ENCODE data around the gene EYA3.
A peak's percentile ranks its signal among the peaks of the same experiment; 100 is the strongest.

The EYA3 gene

DNA sequence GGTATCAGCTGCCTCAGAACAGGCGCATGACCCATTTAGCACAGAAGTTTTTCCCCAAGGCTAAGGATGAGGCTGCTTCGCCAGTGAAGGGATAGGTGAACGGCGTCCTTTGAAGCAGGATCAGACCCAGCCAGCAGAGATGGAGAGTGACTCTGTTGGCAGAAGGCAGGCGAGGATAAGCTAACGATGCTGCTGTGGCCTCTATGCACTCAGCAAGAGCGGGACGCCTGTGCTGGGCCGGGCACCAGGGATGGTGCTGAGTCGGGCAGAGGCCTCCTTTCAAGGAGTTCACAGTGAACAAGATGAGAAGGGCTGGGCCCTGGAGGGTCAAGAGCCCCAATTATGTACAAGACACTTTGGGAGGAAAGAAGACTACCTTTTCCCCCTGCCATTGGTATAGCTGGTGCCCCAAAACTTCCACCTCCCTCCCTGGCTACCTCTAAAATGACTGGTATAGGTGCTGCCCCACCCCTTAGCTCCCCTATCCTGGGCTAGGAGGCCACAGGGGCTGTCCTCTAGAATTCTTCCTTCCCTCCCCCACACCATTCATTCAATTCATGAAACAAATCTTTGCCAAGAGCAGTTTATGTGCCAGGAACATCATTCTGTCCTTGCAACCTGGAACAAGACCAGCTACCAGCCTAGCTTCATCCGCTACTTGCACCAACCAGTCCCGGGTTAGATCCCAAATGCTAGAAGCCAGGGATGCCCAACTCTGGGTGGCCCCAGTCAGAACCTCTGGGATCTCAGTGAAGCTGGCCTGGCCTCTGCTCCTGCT, 121.1 kb downstream of the EYA3 start:
- TF ChIP-seq, protein P1, sequence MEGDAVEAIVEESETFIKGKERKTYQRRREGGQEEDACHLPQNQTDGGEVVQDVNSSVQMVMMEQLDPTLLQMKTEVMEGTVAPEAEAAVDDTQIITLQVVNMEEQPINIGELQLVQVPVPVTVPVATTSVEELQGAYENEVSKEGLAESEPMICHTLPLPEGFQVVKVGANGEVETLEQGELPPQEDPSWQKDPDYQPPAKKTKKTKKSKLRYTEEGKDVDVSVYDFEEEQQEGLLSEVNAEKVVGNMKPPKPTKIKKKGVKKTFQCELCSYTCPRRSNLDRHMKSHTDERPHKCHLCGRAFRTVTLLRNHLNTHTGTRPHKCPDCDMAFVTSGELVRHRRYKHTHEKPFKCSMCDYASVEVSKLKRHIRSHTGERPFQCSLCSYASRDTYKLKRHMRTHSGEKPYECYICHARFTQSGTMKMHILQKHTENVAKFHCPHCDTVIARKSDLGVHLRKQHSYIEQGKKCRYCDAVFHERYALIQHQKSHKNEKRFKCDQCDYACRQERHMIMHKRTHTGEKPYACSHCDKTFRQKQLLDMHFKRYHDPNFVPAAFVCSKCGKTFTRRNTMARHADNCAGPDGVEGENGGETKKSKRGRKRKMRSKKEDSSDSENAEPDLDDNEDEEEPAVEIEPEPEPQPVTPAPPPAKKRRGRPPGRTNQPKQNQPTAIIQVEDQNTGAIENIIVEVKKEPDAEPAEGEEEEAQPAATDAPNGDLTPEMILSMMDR (IDR thresholded peaks at IDR 0.05; ENCODE audit: low read depth, low read length) = no peak
- no peak overlapping the region for H3K4me3 ChIP-seq (replicated peaks in 1 of 2; ENCODE audit: low read depth in 2 of 2, low read length in 2 of 2)
- DNase-seq (ENCODE audit: low read depth in 2 of 2) = no peak

DNA sequence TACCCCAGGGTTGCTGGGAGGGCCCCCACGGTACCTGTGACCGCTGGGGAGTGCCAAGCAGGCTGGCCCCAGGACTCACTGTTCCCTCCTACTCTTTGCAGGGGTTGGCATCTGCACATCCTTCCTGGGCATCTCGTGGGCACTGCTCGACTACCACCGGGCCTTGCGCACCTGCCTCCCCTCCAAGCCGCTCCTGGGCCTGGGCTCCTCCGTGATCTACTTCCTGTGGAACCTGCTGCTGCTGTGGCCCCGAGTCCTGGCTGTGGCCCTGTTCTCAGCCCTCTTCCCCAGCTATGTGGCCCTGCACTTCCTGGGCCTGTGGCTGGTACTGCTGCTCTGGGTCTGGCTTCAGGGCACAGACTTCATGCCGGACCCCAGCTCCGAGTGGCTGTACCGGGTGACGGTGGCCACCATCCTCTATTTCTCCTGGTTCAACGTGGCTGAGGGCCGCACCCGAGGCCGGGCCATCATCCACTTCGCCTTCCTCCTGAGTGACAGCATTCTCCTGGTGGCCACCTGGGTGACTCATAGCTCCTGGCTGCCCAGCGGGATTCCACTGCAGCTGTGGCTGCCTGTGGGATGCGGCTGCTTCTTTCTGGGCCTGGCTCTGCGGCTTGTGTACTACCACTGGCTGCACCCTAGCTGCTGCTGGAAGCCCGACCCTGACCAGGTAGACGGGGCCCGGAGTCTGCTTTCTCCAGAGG, 121.9 kb downstream of the EYA3 start:
- no peak for DNase-seq (ENCODE audit: low read depth in 2 of 2)
- H3K4me3 ChIP-seq (replicated peaks in 1 of 2; ENCODE audit: low read depth in 2 of 2, low read length in 2 of 2) = no peak overlapping the region
- TF ChIP-seq, protein P1 (IDR thresholded peaks at IDR 0.05; ENCODE audit: low read depth, low read length) = no peak

- TF ChIP-seq, protein P1 (IDR thresholded peaks at IDR 0.05; ENCODE audit: low read depth, low read length) = no peak
- no peak for DNase-seq (ENCODE audit: low read depth in 2 of 2)
These were observed 125.0 kb downstream of the EYA3 start for GRCh38 chr1:27963393-27963792.

GRCh38 chr1:27961646-27962221, 126.7 kb downstream of the EYA3 start:
- no peak overlapping the region for H3K4me3 ChIP-seq (replicated peaks in 1 of 2; ENCODE audit: low read depth in 2 of 2, low read length in 2 of 2)
- DNase-seq (ENCODE audit: low read depth in 2 of 2) = peak in 1 of 2 donors; percentile 21
- TF ChIP-seq, protein P1 (IDR thresholded peaks at IDR 0.05; ENCODE audit: low read depth, low read length) = no peak

More at GRCh38 chr1:27963393-27963792, 125.0 kb downstream of the EYA3 start:
- no peak overlapping the region for H3K4me3 ChIP-seq (replicated peaks in 1 of 2; ENCODE audit: low read depth in 2 of 2, low read length in 2 of 2)

DNA sequence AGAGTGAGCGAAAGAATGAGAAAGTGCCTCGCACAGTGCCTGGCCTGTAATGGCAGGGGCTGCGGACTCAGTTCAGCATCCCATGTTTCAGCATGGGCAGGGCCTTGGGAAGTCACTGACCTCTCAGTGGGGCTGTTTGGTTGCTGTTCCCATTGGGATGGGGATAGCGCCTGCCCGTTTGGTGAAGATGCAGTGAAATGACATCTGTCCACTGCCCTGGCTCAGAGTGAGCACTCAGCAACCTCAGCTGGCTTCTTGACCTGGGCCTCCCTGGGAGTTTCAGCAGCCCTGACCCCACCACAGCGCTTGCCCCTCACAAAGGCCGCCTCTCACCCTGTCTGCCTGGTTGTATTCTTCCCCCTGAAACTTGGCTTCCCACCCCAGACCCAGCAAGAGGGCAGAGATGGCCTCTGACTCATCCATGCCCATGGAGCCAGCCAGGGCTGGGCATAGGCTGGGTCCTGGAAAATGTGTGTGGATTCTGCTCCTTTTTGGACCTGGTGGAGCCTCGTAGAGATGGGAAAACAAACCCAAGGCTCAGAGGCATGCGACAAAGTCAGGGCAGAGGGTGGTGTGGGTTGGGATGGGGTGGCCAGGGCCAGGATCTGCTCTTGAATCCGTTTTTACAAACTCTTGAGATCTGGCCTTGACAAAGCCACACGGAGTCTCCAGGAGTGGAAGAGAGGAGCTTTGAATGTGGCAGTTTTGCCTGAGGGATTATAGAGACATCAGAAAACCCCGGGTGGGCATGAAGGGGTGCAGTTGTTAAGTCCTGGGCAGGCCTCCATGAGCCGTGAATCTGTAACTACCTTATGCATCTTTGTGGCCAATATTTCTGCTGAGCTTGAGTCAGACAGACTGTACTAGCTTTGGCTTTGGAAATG, 127.4 kb downstream of the EYA3 start:
- TF ChIP-seq, protein P1 (IDR thresholded peaks at IDR 0.05; ENCODE audit: low read depth, low read length) = no peak
- H3K4me3 ChIP-seq (replicated peaks in 1 of 2; ENCODE audit: low read depth in 2 of 2, low read length in 2 of 2) = peak overlapping the region; percentile 67 to 73
- peak in 1 of 2 donors; percentile 22 for DNase-seq (ENCODE audit: low read depth in 2 of 2)
